Esophagus muscularis mucosa (tissue), 4 donors: ENCODE measurements around the gene GRK1. TPM values are rescaled to one million over a fixed set of nuclear protein-coding genes. Genes with fewer than 3 reads are reported as not detected.
"Not testable (repeated sequence)": the region's sequence is repeated elsewhere in the genome, so short reads cannot be mapped to it uniquely, and the experiment has no call there.

Experiments used
- DNase-seq: peaks from one replicate; pipeline ENCODE4 v3.0.0-alpha.2; 2017; ENCODE audit errors: extremely low spot score
- H3K27ac ChIP-seq, 4 donors: fragments of 200-600 bp; sonication (generic); replicated peaks in 1 of 4; 1 replicate in 3 of 4; 2 replicates in 1 of 4; pipeline ENCODE4 v1.5.1; 2016 to 2019; ENCODE audit warnings: mild to moderate bottlenecking in 1 of 4
- H3K27me3 ChIP-seq, 4 donors: fragments of 200-600 bp; sonication (generic); one replicate each; pipeline versions ENCODE4 v1.5.1 to v1.6.0; 2016 to 2019
- H3K36me3 ChIP-seq, 4 donors: fragments of 200-600 bp; sonication (generic); one replicate each; pipeline ENCODE4 v1.5.1; 2016 to 2019
- H3K4me1 ChIP-seq, 4 donors: fragments of 200-600 bp; sonication (generic); one replicate each; pipeline ENCODE4 v1.5.1; 2016 to 2019
- H3K4me3 ChIP-seq, 4 donors: fragments of 200-600 bp; sonication (generic); 1 replicate in 2 of 4; 2 replicates in 2 of 4; pipeline ENCODE4 v1.5.1; 2016 to 2019; ENCODE audit warnings: mild to moderate bottlenecking in 4 of 4, moderate library complexity in 1 of 4
- H3K9me3 ChIP-seq, 4 donors: fragments of 200-600 bp; sonication (generic); 1 replicate in 3 of 4; 2 replicates in 1 of 4; pipeline ENCODE4 v1.5.1; 2016 to 2019
- CTCF ChIP-seq, 3 experiments: fragments of 200-600 bp in 2 of 3; fragments of 450-650 bp in 1 of 3; sonication (generic) in 2 of 3; IDR thresholded peaks; one replicate each; pipeline ENCODE4 v1.5.1; 2017 to 2019; ENCODE audit warnings: antibody characterized with exemption in 3 of 3, mild to moderate bottlenecking in 2 of 3, moderate library complexity in 1 of 3
- EP300 ChIP-seq: sonication (generic); formaldehyde crosslinking; IDR thresholded peaks from one replicate; pipeline ENCODE4 v1.6.1; 2017; ENCODE audit warnings: antibody characterized with exemption
- POLR2A ChIP-seq: fragments of 450-650 bp; IDR thresholded peaks from one replicate; pipeline ENCODE4 v1.6.1; 2017; ENCODE audit warnings: antibody characterized with exemption, moderate library complexity, mild to moderate bottlenecking, low read depth
- POLR2AphosphoS5 ChIP-seq, 2 donors: sonication (generic); formaldehyde crosslinking; IDR thresholded peaks; one replicate each; pipeline ENCODE4 v1.6.1; 2017; ENCODE audit warnings: antibody characterized with exemption in 2 of 2
- WGBS: methylation state at CpG from one replicate; pipeline ENCODE4 v1.1.5; 2018; 5-methylcytosine and 5-hydroxymethylcytosine counted together
- intact Hi-C: fragments of 100-400 bp; cut with DNase I; formaldehyde crosslinking; loops from one replicate; pipeline ENCODE4 v1.15.1; 2023
- total RNA-seq, 4 donors: library from RNA; depleted of rRNA; stranded (reverse); fragments of >200 nt; gene quantifications; one replicate each; pipeline versions ENCODE4 v1.1.0 to v1.2.1, GENCODE V29; 2016

Gene GRK1
- total RNA-seq, 4 donors from 2014 or later, result under 0.01 TPM; not detected in 3

- no peak for DNase-seq
- no peak overlapping the region for H3K27ac ChIP-seq
- no peaks in the 10 kb centered on the region for H3K9me3 ChIP-seq
- H3K27me3 ChIP-seq, result peaks cover 0 to 12% (median 0%) of the 10 kb centered on the region in 4 donors
- no peak for TF ChIP-seq CTCF (IDR thresholded peaks at IDR 0.05)
- TF ChIP-seq POLR2A, result no peak
- no peak for TF ChIP-seq POLR2AphosphoS5 (IDR thresholded peaks at IDR 0.05)
- no peak for TF ChIP-seq EP300
- no peaks in the 10 kb centered on the region for H3K36me3 ChIP-seq
- WGBS, result 93% methylated on average over 9 of the region's 9 CpGs
- H3K4me3 ChIP-seq, result no peak overlapping the region
- intact Hi-C loops, result no loop called here
- no peaks in the 10 kb centered on the region for H3K4me1 ChIP-seq
Measured at GRCh38 chr13:113745059-113745458, 78.0 kb downstream of the GRK1 start.

- DNase-seq, H3K27ac ChIP-seq, H3K9me3 ChIP-seq, H3K4me3 ChIP-seq, H3K4me1 ChIP-seq, H3K36me3 ChIP-seq, intact Hi-C loops: not testable (repeated sequence)
- peaks cover 0 to 10% (median 0%) of the 10 kb centered on the region in 4 donors for H3K27me3 ChIP-seq
- 92% methylated on average over 23 of the region's 24 CpGs for WGBS
Measured at GRCh38 chr13:113745500-113746142, 78.6 kb downstream of the GRK1 start.

- no peak for TF ChIP-seq POLR2A
- TF ChIP-seq EP300, result no peak
- TF ChIP-seq POLR2AphosphoS5 (IDR thresholded peaks at IDR 0.05), result no peak
- TF ChIP-seq CTCF (IDR thresholded peaks at IDR 0.05), result no peak
- WGBS, result 90% methylated on average over 5 of the region's 5 CpGs
- Histone ChIP-seq H3K27me3 (peaks cover 0 to 8% (median 0%) of the 10 kb centered on the region in 4 donors), H3K4me1 (no peaks in the 10 kb centered on the region), H3K27ac (no peak overlapping the region), H3K36me3 (no peaks in the 10 kb centered on the region), H3K4me3 (no peak overlapping the region), H3K9me3 (no peaks in the 10 kb centered on the region)
- DNase-seq, result no peak
- intact Hi-C loops, result no loop called here
Measured at GRCh38 chr13:113746143-113746525, 79.1 kb downstream of the GRK1 start.

GRCh38 chr13:113746671-113747070 is 79.7 kb downstream of the GRK1 start:
- no peaks in the 10 kb centered on the region for H3K9me3 ChIP-seq
- H3K4me3 ChIP-seq, result no peak overlapping the region
- WGBS, result 91% methylated on average over 11 of the region's 12 CpGs
- no peaks in the 10 kb centered on the region for H3K36me3 ChIP-seq
- no peak overlapping the region for H3K27ac ChIP-seq
- no peak for DNase-seq
- intact Hi-C loops, result no loop called here
- H3K4me1 ChIP-seq, result no peaks in the 10 kb centered on the region
- TF ChIP-seq POLR2A, result no peak
- TF ChIP-seq CTCF (IDR thresholded peaks at IDR 0.05), result no peak
- TF ChIP-seq EP300, result no peak
- TF ChIP-seq POLR2AphosphoS5 (IDR thresholded peaks at IDR 0.05), result no peak
- H3K27me3 ChIP-seq, result peaks cover 0 to 8% (median 0%) of the 10 kb centered on the region in 4 donors

- no peaks in the 10 kb centered on the region for H3K36me3 ChIP-seq
- intact Hi-C loops, result no loop called here
Measured at GRCh38 chr13:113747291-113747833, 80.3 kb downstream of the GRK1 start.

More at GRCh38 chr13:113747291-113747833, 80.3 kb downstream of the GRK1 start:
- H3K27me3 ChIP-seq, result peaks cover 0 to 8% (median 0%) of the 10 kb centered on the region in 4 donors
- no peaks in the 10 kb centered on the region for H3K9me3 ChIP-seq
- TF ChIP-seq POLR2A (no peak), CTCF (IDR thresholded peaks at IDR 0.05) (no peak), POLR2AphosphoS5 (IDR thresholded peaks at IDR 0.05) (no peak), EP300 (no peak)
- WGBS, result 79% methylated on average over 19 of the region's 25 CpGs
- H3K27ac ChIP-seq, result no peak overlapping the region
- H3K4me1 ChIP-seq, result no peaks in the 10 kb centered on the region
- no peak overlapping the region for H3K4me3 ChIP-seq
- DNase-seq, result no peak
